ENCODE data around the gene PMVK. TPM values are rescaled to one million over a fixed set of nuclear protein-coding genes. Genes with fewer than 3 reads are reported as not detected.

The PMVK gene
- total and polyA plus RNA-seq, 2 experiments from 2014 or later, result 12.5 to 53.5 TPM

GRCh38 chr1:154945160-154945961 lies 8.8 kb upstream of the PMVK start:
- Histone ChIP-seq H3K27ac (peak overlapping the region; percentile 93), H3K4me1 (ENCODE audit: insufficient read depth) (peaks cover 20% of the 10 kb centered on the region)

GRCh38 chr1:154944401-154945159 lies 8.1 kb upstream of the PMVK start:
- H3K27ac ChIP-seq, result peak overlapping the region; percentile 93
- no peak overlapping the region for H3K4me3 ChIP-seq
- no peaks in the 10 kb centered on the region for H3K79me2 ChIP-seq

More at GRCh38 chr1:154945160-154945961, 8.8 kb upstream of the PMVK start:
- Histone ChIP-seq H4K20me1 (ENCODE audit: insufficient read depth, poor library complexity, severe bottlenecking) (no peaks in the 10 kb centered on the region), H3K4me2 (peak overlapping the region; percentile 44), H3K27me3 (no peaks in the 10 kb centered on the region), H3K9me2 (replicated peaks; ENCODE audit: insufficient read depth) (no peaks in the 10 kb centered on the region), H3K4me3 (no peak overlapping the region), H3K9me3 (ENCODE audit: low read depth) (no peaks in the 10 kb centered on the region), H2AFZ (no peak overlapping the region), H3K79me2 (no peaks in the 10 kb centered on the region), H3K36me3 (replicated peaks; ENCODE audit: insufficient read depth, low read depth) (no peaks in the 10 kb centered on the region)
- WGBS (ENCODE audit: low lambda C conversion rate, missing lambda C conversion rate), result 88% methylated on average over 15 of the region's 15 CpGs
- TF ChIP-seq EZH2phosphoT487 (IDR thresholded peaks at IDR 0.05; ENCODE audit: low read depth, severe bottlenecking, unreplicated experiment) (no peak), EZH2 (IDR thresholded peaks at IDR 0.05; ENCODE audit: borderline replicate concordance) (no peak)
- TF ChIP-seq, protein P1, sequence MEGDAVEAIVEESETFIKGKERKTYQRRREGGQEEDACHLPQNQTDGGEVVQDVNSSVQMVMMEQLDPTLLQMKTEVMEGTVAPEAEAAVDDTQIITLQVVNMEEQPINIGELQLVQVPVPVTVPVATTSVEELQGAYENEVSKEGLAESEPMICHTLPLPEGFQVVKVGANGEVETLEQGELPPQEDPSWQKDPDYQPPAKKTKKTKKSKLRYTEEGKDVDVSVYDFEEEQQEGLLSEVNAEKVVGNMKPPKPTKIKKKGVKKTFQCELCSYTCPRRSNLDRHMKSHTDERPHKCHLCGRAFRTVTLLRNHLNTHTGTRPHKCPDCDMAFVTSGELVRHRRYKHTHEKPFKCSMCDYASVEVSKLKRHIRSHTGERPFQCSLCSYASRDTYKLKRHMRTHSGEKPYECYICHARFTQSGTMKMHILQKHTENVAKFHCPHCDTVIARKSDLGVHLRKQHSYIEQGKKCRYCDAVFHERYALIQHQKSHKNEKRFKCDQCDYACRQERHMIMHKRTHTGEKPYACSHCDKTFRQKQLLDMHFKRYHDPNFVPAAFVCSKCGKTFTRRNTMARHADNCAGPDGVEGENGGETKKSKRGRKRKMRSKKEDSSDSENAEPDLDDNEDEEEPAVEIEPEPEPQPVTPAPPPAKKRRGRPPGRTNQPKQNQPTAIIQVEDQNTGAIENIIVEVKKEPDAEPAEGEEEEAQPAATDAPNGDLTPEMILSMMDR (IDR thresholded peaks at IDR 0.05; ENCODE audit: poor library complexity), result no peak
- DNase-seq (ENCODE audit: low spot score), result no peak

GRCh38 chr1:154943649-154944400 lies 7.3 kb upstream of the PMVK start:
- Histone ChIP-seq H3K79me2 (no peaks in the 10 kb centered on the region), H3K27ac (peak overlapping the region; percentile 93), H3K4me3 (no peak overlapping the region), H3K9me3 (ENCODE audit: low read depth) (no peaks in the 10 kb centered on the region), H4K20me1 (ENCODE audit: insufficient read depth, poor library complexity, severe bottlenecking) (no peaks in the 10 kb centered on the region), H3K9me2 (replicated peaks; ENCODE audit: insufficient read depth) (no peaks in the 10 kb centered on the region), H3K36me3 (replicated peaks; ENCODE audit: insufficient read depth, low read depth) (no peaks in the 10 kb centered on the region), H3K4me1 (ENCODE audit: insufficient read depth) (peaks cover 20% of the 10 kb centered on the region), H3K4me2 (peak overlapping the region; percentile 36), H2AFZ (no peak overlapping the region), H3K27me3 (no peaks in the 10 kb centered on the region)
- TF ChIP-seq, protein P1 (IDR thresholded peaks at IDR 0.05; ENCODE audit: poor library complexity), result peak; percentile 74
- no peak for TF ChIP-seq EZH2phosphoT487 (IDR thresholded peaks at IDR 0.05; ENCODE audit: low read depth, severe bottlenecking, unreplicated experiment)
- DNase-seq (ENCODE audit: low spot score), result peak; percentile 65
- WGBS (ENCODE audit: low lambda C conversion rate, missing lambda C conversion rate), result 51% methylated on average over 6 of the region's 6 CpGs

More at GRCh38 chr1:154944401-154945159, 8.1 kb upstream of the PMVK start:
- H3K9me2 ChIP-seq (replicated peaks; ENCODE audit: insufficient read depth), result no peaks in the 10 kb centered on the region
- H3K4me2 ChIP-seq, result peak overlapping the region; percentile 44
- H3K9me3 ChIP-seq (ENCODE audit: low read depth), result no peaks in the 10 kb centered on the region
- no peaks in the 10 kb centered on the region for H3K27me3 ChIP-seq
- 50% methylated on average over 9 of the region's 9 CpGs for WGBS (ENCODE audit: low lambda C conversion rate, missing lambda C conversion rate)
- DNase-seq (ENCODE audit: low spot score), result peak; percentile 78
- no peaks in the 10 kb centered on the region for H3K36me3 ChIP-seq (replicated peaks; ENCODE audit: insufficient read depth, low read depth)
- H4K20me1 ChIP-seq (ENCODE audit: insufficient read depth, poor library complexity, severe bottlenecking), result no peaks in the 10 kb centered on the region
- peaks cover 20% of the 10 kb centered on the region for H3K4me1 ChIP-seq (ENCODE audit: insufficient read depth)
- H2AFZ ChIP-seq, result no peak overlapping the region
- TF ChIP-seq EZH2phosphoT487 (IDR thresholded peaks at IDR 0.05; ENCODE audit: low read depth, severe bottlenecking, unreplicated experiment) (no peak), EZH2 (IDR thresholded peaks at IDR 0.05; ENCODE audit: borderline replicate concordance) (no peak)
- TF ChIP-seq, protein P1 (IDR thresholded peaks at IDR 0.05; ENCODE audit: poor library complexity), result no peak
